Fibroblast of the aortic adventitia (primary cell): ENCODE measurements around the gene DUSP15. TPM values are rescaled to one million over a fixed set of nuclear protein-coding genes. Genes with fewer than 3 reads are reported as not detected.

ENCODE experiments used
- DNase-seq: peaks from one replicate; pipeline ENCODE4 v3.0.0-alpha.2; 2010; ENCODE audit warnings: low read depth
- H3K4me3 ChIP-seq: 2 replicates; pipeline ENCODE4 v1.5.1; 2011; ENCODE audit warnings: low read depth, mild to moderate bottlenecking, control low read depth, low read length, moderate library complexity
- total RNA-seq: library from RNA; depleted of rRNA; stranded (reverse); fragments of >200 nt; gene quantifications from 2 replicates; pipeline ENCODE4 v1.2.3, GENCODE V29; 2012; ENCODE audit warnings: low replicate concordance
- TF ChIP-seq, protein P1 (sequence below): IDR thresholded peaks from 2 replicates; pipeline ENCODE4 v1.5.1; 2011; ENCODE audit warnings: mild to moderate bottlenecking, low read length, control low read depth, inconsistent platforms; ENCODE audit not compliant: insufficient read depth

The DUSP15 gene
- total RNA-seq, 1 donor, result 9.9 TPM

DNA sequence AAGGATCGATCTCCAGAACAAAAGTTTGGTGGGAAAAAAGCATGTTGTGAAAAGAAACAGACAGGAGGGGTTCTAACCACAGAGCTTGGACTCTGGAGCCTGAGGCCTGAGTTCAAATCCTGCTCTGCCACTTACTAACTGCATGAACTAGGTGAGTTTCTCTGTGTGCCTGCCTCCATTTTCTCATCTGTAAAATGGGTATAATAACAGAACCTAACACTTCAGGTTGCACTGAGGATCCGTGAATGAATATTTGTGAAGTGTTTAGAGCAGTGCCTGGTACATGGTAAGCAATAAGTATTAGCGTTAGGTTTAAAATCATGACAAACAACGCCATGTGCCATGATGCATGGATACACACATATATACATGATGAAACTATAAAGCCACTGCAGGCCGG lies 36.7 kb upstream of the DUSP15 start:
- H3K4me3 ChIP-seq, result no peak overlapping the region
- TF ChIP-seq, protein P1, sequence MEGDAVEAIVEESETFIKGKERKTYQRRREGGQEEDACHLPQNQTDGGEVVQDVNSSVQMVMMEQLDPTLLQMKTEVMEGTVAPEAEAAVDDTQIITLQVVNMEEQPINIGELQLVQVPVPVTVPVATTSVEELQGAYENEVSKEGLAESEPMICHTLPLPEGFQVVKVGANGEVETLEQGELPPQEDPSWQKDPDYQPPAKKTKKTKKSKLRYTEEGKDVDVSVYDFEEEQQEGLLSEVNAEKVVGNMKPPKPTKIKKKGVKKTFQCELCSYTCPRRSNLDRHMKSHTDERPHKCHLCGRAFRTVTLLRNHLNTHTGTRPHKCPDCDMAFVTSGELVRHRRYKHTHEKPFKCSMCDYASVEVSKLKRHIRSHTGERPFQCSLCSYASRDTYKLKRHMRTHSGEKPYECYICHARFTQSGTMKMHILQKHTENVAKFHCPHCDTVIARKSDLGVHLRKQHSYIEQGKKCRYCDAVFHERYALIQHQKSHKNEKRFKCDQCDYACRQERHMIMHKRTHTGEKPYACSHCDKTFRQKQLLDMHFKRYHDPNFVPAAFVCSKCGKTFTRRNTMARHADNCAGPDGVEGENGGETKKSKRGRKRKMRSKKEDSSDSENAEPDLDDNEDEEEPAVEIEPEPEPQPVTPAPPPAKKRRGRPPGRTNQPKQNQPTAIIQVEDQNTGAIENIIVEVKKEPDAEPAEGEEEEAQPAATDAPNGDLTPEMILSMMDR, result no peak
- DNase-seq, result no peak

DNA sequence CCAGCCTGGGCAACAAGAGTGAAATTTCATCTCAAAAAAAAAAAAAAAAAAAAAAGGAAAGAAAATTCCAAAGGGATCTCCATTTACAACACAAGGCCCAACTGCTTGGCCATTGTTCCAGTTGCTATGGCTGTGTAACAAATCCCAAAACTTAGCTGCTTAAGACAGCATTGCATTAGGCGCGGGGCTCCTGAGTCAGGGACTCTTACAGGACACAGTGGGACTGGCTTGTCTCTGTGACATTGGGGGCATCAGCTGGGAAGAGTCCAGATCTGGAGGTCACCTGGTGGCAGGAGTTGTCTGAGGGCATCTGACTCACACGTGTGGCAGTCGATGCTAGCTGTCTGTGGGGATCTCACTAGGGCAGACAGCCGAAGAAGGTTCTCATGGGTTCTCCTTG lies 35.7 kb upstream of the DUSP15 start:
- H3K4me3 ChIP-seq, result no peak overlapping the region
- DNase-seq, result no peak
- TF ChIP-seq, protein P1, result no peak

DNA sequence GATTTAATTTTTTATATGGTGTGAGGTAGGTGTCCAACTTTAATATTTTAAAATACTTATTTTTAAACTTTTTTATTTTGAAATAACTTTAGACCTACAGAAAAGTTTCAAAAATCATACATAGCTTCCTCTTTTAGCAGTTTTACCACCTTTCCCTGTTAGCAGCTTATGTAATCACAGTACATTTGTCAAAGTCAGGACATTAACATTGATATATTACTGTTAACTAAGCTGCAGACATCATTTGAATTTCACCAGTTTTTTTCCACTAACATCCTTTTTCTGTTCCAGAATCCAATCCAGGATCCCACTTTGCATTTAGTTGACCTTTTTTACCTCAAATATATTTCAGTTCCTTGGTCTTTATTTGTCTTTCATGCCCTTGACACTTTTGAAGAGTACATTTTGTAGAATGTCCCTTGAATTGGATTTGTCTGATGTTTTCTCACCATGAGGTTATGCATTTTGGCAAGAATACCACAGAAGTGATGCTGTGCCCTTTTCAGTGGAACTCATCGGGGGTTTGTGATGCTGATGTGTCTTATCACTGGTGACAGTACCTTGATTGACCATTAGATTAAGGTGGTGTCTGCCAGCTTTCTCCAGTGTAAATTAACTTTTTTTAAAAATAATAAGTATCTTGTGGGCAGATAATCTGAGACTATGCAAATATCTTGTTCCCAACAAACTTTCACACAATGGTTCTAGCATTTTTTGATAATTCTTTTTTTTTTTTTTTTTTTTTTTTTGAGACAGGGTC lies 33.5 kb upstream of the DUSP15 start:
- H3K4me3 ChIP-seq, result no peak overlapping the region
- no peak for DNase-seq
- TF ChIP-seq, protein P1, result no peak

DNA sequence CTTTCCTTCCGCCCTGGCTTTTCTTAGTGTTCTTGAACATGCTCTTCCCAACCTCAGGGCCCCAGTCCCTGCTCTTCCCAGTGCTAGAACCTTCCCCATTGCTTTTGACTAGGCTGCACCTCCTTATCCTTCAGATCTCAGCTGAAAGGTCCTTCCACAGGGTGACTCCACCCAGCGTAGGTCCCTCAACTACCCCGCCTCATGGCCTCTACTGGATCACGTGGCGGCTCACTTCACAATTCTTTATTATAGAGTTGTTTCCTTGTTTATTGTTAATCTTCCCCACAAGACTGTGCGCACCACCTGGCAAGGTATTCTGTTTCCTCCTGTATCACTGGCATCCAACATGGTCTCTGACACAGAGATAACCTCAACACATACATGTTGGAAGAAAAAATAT lies 31.3 kb upstream of the DUSP15 start:
- TF ChIP-seq, protein P1, result no peak
- DNase-seq, result no peak
- no peak overlapping the region for H3K4me3 ChIP-seq

DNA sequence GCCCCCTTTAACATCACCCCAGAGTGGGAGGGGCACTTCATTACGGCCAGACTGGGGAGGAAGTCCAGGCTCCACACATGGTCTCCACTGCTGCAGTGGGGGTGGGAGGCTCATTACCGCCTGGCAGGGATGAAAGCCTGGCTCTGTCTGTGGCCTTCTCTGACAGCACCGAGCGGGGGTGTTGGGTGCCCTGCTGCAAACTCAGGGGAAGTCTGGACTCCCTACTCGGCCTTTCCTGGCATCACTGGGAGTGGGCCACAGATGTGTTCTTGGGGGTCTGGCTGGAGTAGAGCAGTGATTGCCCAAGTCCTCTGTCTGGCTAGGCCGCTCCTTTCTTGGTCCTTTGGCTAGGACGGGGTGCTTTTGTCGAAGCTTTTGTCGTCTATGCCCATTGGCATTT lies 27.2 kb upstream of the DUSP15 start:
- no peak for DNase-seq
- H3K4me3 ChIP-seq, result no peak overlapping the region
- TF ChIP-seq, protein P1, result no peak

DNA sequence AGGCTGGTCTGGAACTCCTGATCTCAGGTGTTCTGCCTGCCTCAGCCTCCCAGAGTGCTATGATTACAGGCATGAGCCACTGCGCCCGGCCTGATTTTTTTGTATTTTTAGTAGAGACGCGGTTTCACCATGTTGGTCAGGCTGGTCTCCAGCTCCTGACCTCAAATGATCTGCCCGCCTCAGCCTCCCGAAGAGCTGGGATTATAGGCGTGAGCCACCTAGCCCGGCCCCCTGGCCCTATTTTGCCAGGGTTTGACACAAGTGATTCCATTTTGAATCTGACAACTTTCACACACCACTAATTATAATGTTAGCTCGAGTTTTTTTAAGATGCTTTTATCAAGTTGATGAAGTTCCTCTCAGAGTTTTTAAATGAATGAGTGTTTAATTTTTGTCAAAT lies 25.7 kb upstream of the DUSP15 start:
- TF ChIP-seq, protein P1, result no peak
- H3K4me3 ChIP-seq, result no peak overlapping the region
- no peak for DNase-seq
